K562 (cell line): ENCODE measurements around the gene PELI1. TPM values are rescaled to one million over a fixed set of nuclear protein-coding genes. Genes with fewer than 3 reads are reported as not detected.
A peak's percentile ranks its signal among the peaks of the same experiment; 100 is the strongest.

ENCODE experiments used
- ATAC-seq: fragments of 200-7000 bp; cut with Tn5 transposase; 3 replicates; pipeline ENCODE4 v1.9.1; 2020; ENCODE audit warnings: moderate library complexity
- BruUV-seq: library from RNA; stranded (reverse); fragments of 400-500 nt; replicated peaks from 2 replicates; lab custom pipeline; 2021; lab: Mats Ljungman, UMichigan
- CTCF ChIA-PET: fragments of 300-600 bp; formaldehyde crosslinking; extraction: SDS; loops from one replicate; lab custom pipeline; 2021; ENCODE audit warnings: low intra/inter-chr PET ratio; lab: Yijun Ruan, JAX
- POLR2A ChIA-PET: fragments of 300-600, 350-650 bp; sonication (Branson Sonifier 250); formaldehyde crosslinking; extraction: SDS; loops from one replicate; lab custom pipeline; 2021; ENCODE audit warnings: antibody characterized with exemption, inconsistent platforms; lab: Yijun Ruan, JAX
- DNase-seq, 4 experiments: peaks; one replicate each; pipeline versions ENCODE4 v3.0.0 to v3.0.0-alpha.2; 2011 to 2018; ENCODE audit warnings: low spot score in 3 of 4, mixed read lengths in 3 of 4; ENCODE audit errors: extremely low read depth in 1 of 4
- FAIRE-seq: peaks from 2 replicates; lab custom pipeline; 2011; peaks lifted over from hg19 to GRCh38; lab: Jason Lieb, UNC
- H2AFZ ChIP-seq: 2 replicates; pipeline ENCODE4 v1.6.0; 2011; ENCODE audit warnings: low read depth, low read length, control low read depth, inconsistent platforms
- H3K27ac ChIP-seq: fragments of 200-600 bp; 3 replicates; pipeline ENCODE4 v1.8.0; 2011; ENCODE audit warnings: low read depth, mild to moderate bottlenecking, control low read depth, inconsistent platforms, low read length, moderate library complexity, mixed read lengths; ENCODE audit errors: extremely low read depth
- H3K27me3 ChIP-seq, 2 experiments: fragments of 300-600 bp in 1 of 2; 2 replicates in 1 of 2; 3 replicates in 1 of 2; pipeline versions ENCODE4 v1.6.0 to v1.8.0; 2011; ENCODE audit warnings: inconsistent platforms in 2 of 2, low read length in 2 of 2, mild to moderate bottlenecking in 1 of 2, mixed read lengths in 1 of 2, moderate library complexity in 1 of 2; ENCODE audit not compliant: control insufficient read depth in 2 of 2, insufficient read depth in 2 of 2
- H3K36me3 ChIP-seq: fragments of 300-600 bp; 3 replicates; pipeline ENCODE4 v1.8.0; 2011; ENCODE audit warnings: mild to moderate bottlenecking, low read length, inconsistent platforms; ENCODE audit not compliant: control insufficient read depth, insufficient read depth
- H3K4me1 ChIP-seq, 2 experiments: fragments of 200-600 bp in 1 of 2; replicated peaks in 1 of 2; 2 replicates in 1 of 2; 3 replicates in 1 of 2; pipeline versions ENCODE4 v1.5.1 to v1.8.0; 2011; ENCODE audit warnings: inconsistent platforms in 2 of 2, low read length in 2 of 2, mild to moderate bottlenecking in 1 of 2, mixed read lengths in 1 of 2, moderate library complexity in 1 of 2; ENCODE audit not compliant: control insufficient read depth in 2 of 2, insufficient read depth in 2 of 2
- H3K4me2 ChIP-seq: 2 replicates; pipeline ENCODE4 v1.6.1; 2011; ENCODE audit warnings: low read length, control low read depth, inconsistent platforms, mixed read lengths; ENCODE audit not compliant: insufficient read depth
- H3K4me3 ChIP-seq: fragments of 200-600 bp; sonication (generic), shearing (Covaris generic); 2 replicates; pipeline ENCODE4 v1.5.1; 2016; ENCODE audit warnings: control low read depth, inconsistent platforms
- H3K79me2 ChIP-seq: fragments of 200-600 bp; 3 replicates; pipeline ENCODE4 v1.8.0; 2011; ENCODE audit warnings: low read length, inconsistent platforms; ENCODE audit not compliant: control insufficient read depth, insufficient read depth
- H3K9ac ChIP-seq, 2 experiments: 2 replicates each; pipeline versions ENCODE4 v1.6.0 to v1.6.1; 2011; ENCODE audit warnings: low read depth in 2 of 2, low read length in 2 of 2, control low read depth in 1 of 2, inconsistent platforms in 1 of 2, mild to moderate bottlenecking in 1 of 2, mixed read lengths in 1 of 2; ENCODE audit not compliant: insufficient read depth in 1 of 2
- H3K9me1 ChIP-seq: one replicate; pipeline ENCODE4 v1.6.0; 2011; ENCODE audit warnings: inconsistent platforms, mild to moderate bottlenecking, low read length, moderate library complexity; ENCODE audit not compliant: control insufficient read depth, insufficient read depth
- H3K9me3 ChIP-seq: replicated peaks from 2 replicates; pipeline ENCODE4 v1.5.1; 2011; ENCODE audit warnings: low read depth, low read length, inconsistent platforms; ENCODE audit not compliant: control insufficient read depth, insufficient read depth
- H4K20me1 ChIP-seq: replicated peaks from 2 replicates; pipeline ENCODE4 v1.6.1; 2011; ENCODE audit warnings: low read length, inconsistent platforms, mixed read lengths; ENCODE audit not compliant: control insufficient read depth, insufficient read depth
- CEBPB ChIP-seq: fragments of 450-650 bp; IDR thresholded peaks from 2 replicates; pipeline ENCODE4 v1.6.1; 2016; ENCODE audit warnings: missing genetic modification characterization, missing compliant biosample characterization
- CEBPG ChIP-seq, 3 experiments: fragments of 200-800 bp in 1 of 3; sonication (Bioruptor generic) in 1 of 3; sonication (generic) in 1 of 3; formaldehyde crosslinking in 1 of 3; IDR thresholded peaks in 2 of 3; conservative IDR thresholded peaks in 1 of 3; 2 replicates each; pipeline versions ENCODE4 v1.6.1 to v1.8.0; 2016 to 2022; ENCODE audit warnings: missing compliant biosample characterization in 2 of 3, missing genetic modification characterization in 2 of 3, mild to moderate bottlenecking in 1 of 3, missing genetic modification reagents in 1 of 3
- CHAMP1 ChIP-seq: fragments of 450-650 bp; IDR thresholded peaks from 2 replicates; pipeline ENCODE4 v1.6.1; 2016; ENCODE audit warnings: mild to moderate bottlenecking
- FOXJ2 ChIP-seq: fragments of 200-800 bp; sonication (Bioruptor generic); IDR thresholded peaks from 2 replicates; pipeline ENCODE4 v1.6.1; 2016; ENCODE audit warnings: missing genetic modification characterization, missing compliant biosample characterization
- HNRNPUL1 ChIP-seq: fragments of 200-400 bp; formaldehyde crosslinking; IDR thresholded peaks from 2 replicates; pipeline ENCODE4 v1.6.1; 2017; ENCODE audit warnings: low read length
- MLLT1 ChIP-seq, 2 experiments: fragments of 450-650 bp; IDR thresholded peaks; 2 replicates each; pipeline ENCODE4 v1.6.1; 2016
- TRIM25 ChIP-seq: fragments of 450-650 bp; IDR thresholded peaks from 2 replicates; pipeline ENCODE4 v1.7.0; 2016; ENCODE audit warnings: borderline replicate concordance
- ZNF41 ChIP-seq: fragments of 250-450 bp; sonication (Bioruptor Pico); conservative IDR thresholded peaks from 2 replicates; pipeline ENCODE4 v1.4.0; 2020; ENCODE audit warnings: mild to moderate bottlenecking
- WGBS: fragments of 100-300 bp; shearing (Covaris generic); methylation state at CpG from one replicate; pipeline ENCODE4 v1.1.6; 2016; ENCODE audit warnings: low coverage, mixed read lengths; ENCODE audit not compliant: insufficient coverage; ENCODE audit errors: missing lambda C conversion rate; 5-methylcytosine and 5-hydroxymethylcytosine counted together
- in situ Hi-C: fragments of 300-500 bp; cut with MboI; formaldehyde crosslinking; loops from 4 replicates; pipeline ENCODE4 v1.15.0; 2018; ENCODE audit warnings: inconsistent platforms, mixed read lengths
- intact Hi-C: fragments of 100-400 bp; cut with micrococcal nuclease; formaldehyde crosslinking; loops from 2 replicates; pipeline ENCODE4 v1.14.2; 2022
- polyA plus RNA-seq, 8 experiments: library from polyadenylated mRNA; depleted of rRNA in 4 of 8; stranded (reverse) in 5 of 8; unstranded in 3 of 8; fragments of >200 nt; fragmentation: Nextera tagmentation in 2 of 8; fragmentation: Illumina TruSeq in 1 of 8; extraction: Ambion mirVana in 2 of 8; extraction: Trizol in 1 of 8; gene quantifications; 2 replicates each; pipeline versions ENCODE4 v1.2.1 to v1.2.3, GENCODE V29; 2011 to 2014; ENCODE audit warnings: inconsistent platforms in 1 of 8, missing spikeins in 1 of 8
- total RNA-seq, 7 experiments: library from RNA; depleted of rRNA in 6 of 7; stranded (reverse); fragments of >200 nt in 6 of 7; fragmentation: Illumina TruSeq in 2 of 7; extraction: Trizol in 2 of 7; gene quantifications; 2 replicates each; pipeline versions ENCODE4 v1.2.1 to v1.2.3, GENCODE V29; 2011 to 2021; ENCODE audit warnings: low replicate concordance in 1 of 7

Gene PELI1
- total and polyA plus RNA-seq, 9 of the 15 experiments (the other 6 are each of a cell fraction or from before 2014, with no cell fraction given): 3.3 to 19.2 (median 12.5) TPM

GRCh38 chr2:64177315-64177714 lies 33.1 kb upstream of the PELI1 start:
- Histone ChIP-seq H3K27ac (no peak overlapping the region), H3K79me2 (no peaks in the 10 kb centered on the region), H4K20me1 (no peaks in the 10 kb centered on the region), H3K9me1 (no peaks in the 10 kb centered on the region), H3K4me3 (no peak overlapping the region), H3K27me3 (no peaks in the 10 kb centered on the region; a peak in 2 of 5 replicates), H3K9ac (no peak overlapping the region), H3K36me3 (no peaks in the 10 kb centered on the region), H3K4me1 (no peaks in the 10 kb centered on the region), H3K4me2 (no peak overlapping the region), H3K9me3 (no peaks in the 10 kb centered on the region), H2AFZ (no peak overlapping the region)
- CTCF ChIA-PET: no interaction called here
- ATAC-seq (no peak), DNase-seq (no peak), FAIRE-seq (no peak)
- no TSS peak for BruUV-seq
- WGBS: 0% methylated on average over 1 of the region's 1 CpG
- POLR2A ChIA-PET: interaction anchor here (0.8 kb wide), 1 partner anchor 15 kb away, joined by 3 read pairs; no protein-coding TSS in a partner anchor
- in situ Hi-C loops (no loop called here), intact Hi-C loops (no loop called here)
- TF ChIP-seq FOXJ2 (tag): 0 out of 2 replicates have a peak, but pooled peaks have one; percentile 20
- no peak for TF ChIP-seq TRIM25
- TF ChIP-seq CHAMP1: no peak
- TF ChIP-seq HNRNPUL1: no peak
- peak; percentile 35 for TF ChIP-seq CEBPB
- TF ChIP-seq ZNF41 (CRISPR knock-in tag): no peak
- TF ChIP-seq MLLT1 (IDR thresholded peaks at IDR 0.05): no peak
- no peak for TF ChIP-seq CEBPG (CRISPR knock-in tag; IDR thresholded peaks at IDR 0.05)
- TF ChIP-seq CEBPG (tag; conservative IDR thresholded peaks at IDR 0.05 in 1 of 2, IDR thresholded peaks at IDR 0.05 in 1 of 2): 0 out of 4 replicates have a peak, but pooled peaks of 1 of the 2 experiments have one; percentile 65
